Ramos (cell line): ENCODE data around the gene RHOD.

Experiments used
- in situ Hi-C: fragments of 300-500 bp; cut with MboI; formaldehyde crosslinking; loops from one replicate; pipeline ENCODE4 v1.14.3; 2022; ENCODE audit warnings: low sequenced_read_pairs; ENCODE audit not compliant: unreplicated experiment

The RHOD gene

GRCh38 chr11:67058506-67058905 is 1.9 kb downstream of the RHOD start:
- in situ Hi-C loops, result no loop called here

DNA sequence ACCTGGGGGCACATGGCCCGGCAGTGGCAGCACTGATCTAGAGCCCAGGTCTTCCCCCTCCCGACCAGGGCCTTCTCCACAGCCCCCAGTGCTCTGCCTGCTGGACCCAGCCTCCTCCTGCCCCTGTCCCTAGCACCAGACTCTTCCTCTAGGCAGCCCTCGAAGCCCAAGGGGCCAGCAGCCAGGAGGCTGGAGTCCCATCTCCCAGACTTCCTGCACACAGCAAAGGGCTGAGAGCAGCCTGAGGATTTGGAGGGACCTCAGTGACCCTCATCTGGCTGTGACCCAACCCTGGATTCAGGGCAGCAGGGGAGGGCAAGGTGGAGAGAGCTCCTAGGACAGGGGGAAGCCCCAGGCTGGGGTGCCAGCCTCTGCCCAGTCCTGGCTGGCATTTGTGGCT is 3.0 kb downstream of the RHOD start:
- in situ Hi-C loops, result no loop called here

DNA sequence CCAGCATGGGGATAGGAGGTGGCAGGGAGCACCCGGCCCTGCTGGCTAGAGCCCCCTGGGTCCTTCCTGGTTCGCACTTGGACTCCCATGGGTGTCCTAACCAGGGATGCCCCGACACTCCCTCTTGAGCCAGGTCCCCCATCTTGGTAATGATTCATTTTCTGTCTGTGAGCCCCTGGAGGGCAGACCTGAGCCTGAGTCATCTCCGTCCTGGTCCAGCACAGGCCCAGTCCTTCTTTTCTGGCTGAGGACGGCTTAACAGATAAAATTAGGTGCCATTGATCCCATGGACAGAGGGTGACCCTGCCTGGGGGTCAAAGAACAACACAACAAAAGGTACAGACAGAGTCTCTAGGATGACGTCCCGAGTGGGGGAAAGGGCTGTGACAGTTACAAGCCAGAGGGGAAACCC is 3.5 kb downstream of the RHOD start:
- in situ Hi-C loops, result no loop called here

DNA sequence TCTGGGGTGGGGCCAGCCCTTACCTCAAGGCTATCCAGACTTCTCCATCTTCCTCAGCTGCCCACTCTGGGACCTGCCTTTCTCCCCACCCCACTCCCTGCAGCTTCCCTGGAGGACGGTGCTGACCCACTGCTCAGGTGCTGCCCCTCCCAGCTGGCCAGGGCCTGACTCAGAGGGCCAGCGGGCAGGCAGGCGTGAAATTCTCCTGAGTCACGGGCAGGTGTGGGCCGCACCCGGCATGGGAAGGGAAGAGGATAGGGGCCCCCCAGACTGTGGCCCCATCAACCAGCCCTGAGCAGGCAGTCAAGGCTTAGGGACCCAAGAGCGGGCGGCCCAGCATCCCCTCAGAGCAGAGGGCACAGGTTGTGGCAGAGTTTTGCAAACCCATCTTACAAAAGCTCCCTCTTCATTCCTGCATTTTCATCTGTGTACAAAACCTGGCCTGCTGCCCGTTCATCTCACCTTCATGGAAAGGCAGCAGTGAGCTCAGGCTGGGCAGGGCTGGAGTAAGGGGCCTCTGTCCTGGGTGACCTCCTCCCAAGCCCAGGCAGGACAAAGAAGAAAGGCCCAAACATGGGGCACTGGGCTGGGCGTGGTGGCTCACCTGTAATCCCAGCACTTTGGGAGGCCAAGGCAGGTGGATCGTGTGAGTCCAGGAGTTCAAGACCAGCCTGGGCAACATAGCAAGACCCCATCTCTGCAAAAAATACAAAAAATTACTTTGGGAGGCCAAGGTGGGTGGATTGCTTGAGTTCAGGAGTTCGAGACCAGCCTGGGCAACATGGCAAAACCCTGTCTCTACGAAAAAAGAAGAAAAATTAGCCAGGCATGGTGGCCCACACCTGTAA is 6.1 kb downstream of the RHOD start:
- in situ Hi-C loops, result no loop called here

DNA sequence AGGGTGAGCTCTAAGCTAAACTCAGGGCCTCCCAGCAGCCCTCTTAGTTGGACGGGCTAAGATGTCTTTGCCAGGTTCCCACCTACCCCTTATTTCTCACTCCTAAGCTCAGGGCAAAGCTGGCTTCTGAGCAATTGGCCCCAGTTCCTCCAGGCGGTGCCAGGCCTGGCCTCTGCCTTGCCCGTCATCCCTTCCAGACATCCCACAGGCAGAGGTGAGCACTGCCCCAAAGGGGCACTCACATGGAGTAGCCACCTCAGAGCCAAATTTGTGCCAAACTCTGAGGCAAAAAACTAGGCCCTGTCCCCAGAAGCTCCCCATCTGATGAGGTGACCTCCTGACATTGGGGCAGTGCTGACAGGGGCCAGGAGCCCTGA is 9.7 kb downstream of the RHOD start:
- in situ Hi-C loops, result no loop called here

- in situ Hi-C loops, result no loop called here
Measured at GRCh38 chr11:67071420-67072284, 15.0 kb downstream of the RHOD start.

DNA sequence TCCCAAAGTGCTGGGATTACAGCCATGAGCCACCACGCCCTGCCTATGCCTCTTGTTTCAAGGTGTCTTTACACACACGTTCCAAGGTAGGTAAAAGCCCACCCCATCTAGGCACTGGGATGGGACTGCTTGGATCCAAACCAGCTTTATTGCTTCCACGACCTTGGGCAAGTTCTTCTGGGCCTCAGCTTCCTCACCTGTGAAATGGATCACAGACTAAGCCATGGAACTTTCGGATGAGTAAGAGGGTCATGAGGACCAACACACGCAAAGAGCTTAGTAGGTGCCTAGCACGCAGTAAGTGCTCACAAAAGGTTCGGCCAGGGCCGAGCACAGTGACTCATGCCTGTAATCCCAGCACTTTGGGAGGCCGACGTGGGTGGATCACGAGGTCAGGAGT is 15.6 kb downstream of the RHOD start:
- in situ Hi-C loops, result no loop called here

GRCh38 chr11:67073908-67074307 is 17.3 kb downstream of the RHOD start:
- in situ Hi-C loops, result no loop called here

DNA sequence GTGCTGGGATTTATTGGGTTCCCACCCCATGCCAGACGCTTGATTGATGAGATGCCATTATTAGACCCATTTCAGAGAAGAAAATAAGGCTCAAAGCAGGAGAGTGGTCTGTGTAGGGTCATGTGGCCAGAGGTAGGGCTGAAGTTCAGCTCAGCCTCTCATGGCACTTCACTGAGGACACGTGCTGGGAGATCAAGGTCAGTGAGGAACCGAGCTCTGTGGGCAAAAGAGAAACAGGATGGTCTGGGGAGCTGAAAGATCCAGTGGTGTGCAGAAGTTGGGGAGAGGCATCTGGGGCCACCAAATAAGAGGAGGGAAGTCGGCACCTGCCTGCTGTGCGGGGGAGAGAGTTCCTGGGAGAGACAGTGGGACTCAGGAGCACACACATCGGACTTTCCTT is 19.6 kb downstream of the RHOD start:
- in situ Hi-C loops, result no loop called here

- in situ Hi-C loops, result no loop called here
Measured at GRCh38 chr11:67079065-67079705, 22.5 kb downstream of the RHOD start.

GRCh38 chr11:67082071-67082791 is 25.6 kb downstream of the RHOD start:
- in situ Hi-C loops, result loop anchor here (5.0 to 10.0 kb wide), 3 partner anchors 90 to 303 kb away; no protein-coding TSS in a partner anchor

DNA sequence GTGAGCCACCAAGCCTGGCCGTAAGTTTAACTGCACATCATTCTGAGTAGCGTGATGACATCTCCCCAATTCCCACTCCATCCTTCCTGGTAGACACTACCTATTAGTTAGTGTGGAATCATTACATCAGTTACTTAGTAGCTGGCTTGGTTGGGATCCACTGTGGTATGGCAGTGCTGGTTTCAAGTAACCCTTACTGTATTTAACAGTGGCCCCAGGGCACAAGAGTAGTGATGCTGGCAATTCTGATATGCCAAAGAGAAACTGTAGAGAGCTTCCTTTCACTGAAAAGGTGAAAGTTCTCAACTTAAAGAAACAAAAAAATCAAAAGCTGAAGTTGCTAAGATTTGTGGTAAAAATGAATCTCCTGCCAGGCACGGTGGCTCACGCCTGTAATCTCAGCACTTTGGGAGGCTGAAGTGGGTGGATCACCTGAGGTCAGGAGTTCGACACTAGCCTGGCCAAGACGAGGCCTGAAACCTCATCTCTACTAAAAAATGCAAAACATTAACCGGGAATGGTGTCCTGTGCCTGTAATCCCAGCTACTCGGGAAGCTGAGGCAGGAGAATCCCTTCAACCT is 27.2 kb downstream of the RHOD start:
- in situ Hi-C loops, result loop anchor here (5.0 to 10.0 kb wide), 3 partner anchors 88 to 301 kb away; no protein-coding TSS in a partner anchor

GRCh38 chr11:67085617-67086016 is 29.0 kb downstream of the RHOD start:
- in situ Hi-C loops, result loop anchor here (10.0 kb wide), 2 partner anchors 229 to 299 kb away; no protein-coding TSS in a partner anchor

DNA sequence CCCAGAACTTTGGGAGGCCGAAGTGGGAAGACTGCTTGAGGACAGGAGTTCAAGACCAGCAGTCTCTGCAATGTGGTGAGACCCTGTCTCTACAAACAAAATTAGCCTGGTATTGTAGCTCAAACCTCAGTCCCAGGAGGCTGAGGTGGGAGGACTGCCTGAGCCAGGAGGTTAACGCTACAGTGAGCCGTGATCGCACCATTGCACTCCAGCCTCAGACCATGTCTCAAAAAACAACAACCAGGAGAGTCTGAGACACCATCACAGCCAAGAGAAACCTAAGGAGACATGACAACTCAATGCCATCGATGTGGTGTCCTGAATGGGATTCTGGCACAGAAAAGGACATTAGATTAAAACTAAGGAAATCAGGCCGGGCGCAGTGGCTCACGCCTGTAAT is 34.1 kb downstream of the RHOD start:
- in situ Hi-C loops, result no loop called here

DNA sequence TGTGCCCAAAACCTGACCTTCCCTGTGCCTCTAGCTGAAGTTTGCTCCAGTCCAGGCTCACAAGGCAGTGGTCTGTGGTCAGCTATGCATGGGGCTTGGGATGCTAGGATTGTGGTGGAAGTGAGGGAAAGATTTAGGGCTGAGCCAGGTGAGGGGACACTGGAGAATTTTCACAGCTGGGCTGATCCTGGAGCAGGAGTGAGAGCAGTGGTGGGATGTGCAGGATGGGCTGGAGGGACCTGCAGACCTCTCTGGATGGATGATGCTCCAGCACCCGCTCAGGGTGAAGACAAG is 38.5 kb downstream of the RHOD start:
- in situ Hi-C loops, result no loop called here

- in situ Hi-C loops, result no loop called here
Measured at GRCh38 chr11:67098799-67099429, 42.3 kb downstream of the RHOD start.

DNA sequence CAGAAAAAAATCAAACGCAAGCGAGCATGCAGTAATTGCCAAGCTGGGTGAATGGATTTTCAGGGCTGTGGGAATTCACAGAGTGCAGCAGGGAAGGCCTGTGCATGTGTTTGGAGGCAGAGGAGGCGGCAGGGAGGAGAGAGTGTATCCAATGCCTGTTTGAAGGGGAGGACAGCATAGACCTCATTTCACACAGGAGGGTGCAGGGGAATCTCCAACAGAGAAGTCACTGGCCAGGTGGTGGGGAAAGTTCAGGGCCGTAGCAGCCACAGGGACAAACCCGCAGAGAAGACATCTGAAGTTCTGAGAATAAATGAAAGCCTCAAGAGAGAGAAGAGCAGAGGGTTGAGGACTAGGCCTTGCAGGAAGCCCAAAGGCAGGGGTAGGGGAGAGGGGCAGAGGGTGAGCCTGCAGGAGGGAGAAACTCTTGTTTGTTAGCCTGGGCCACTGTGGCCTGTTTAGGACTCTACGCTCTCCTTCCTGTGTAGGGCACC is 43.2 kb downstream of the RHOD start:
- in situ Hi-C loops, result no loop called here

GRCh38 chr11:67102664-67103063 is 46.0 kb downstream of the RHOD start:
- in situ Hi-C loops, result no loop called here

DNA sequence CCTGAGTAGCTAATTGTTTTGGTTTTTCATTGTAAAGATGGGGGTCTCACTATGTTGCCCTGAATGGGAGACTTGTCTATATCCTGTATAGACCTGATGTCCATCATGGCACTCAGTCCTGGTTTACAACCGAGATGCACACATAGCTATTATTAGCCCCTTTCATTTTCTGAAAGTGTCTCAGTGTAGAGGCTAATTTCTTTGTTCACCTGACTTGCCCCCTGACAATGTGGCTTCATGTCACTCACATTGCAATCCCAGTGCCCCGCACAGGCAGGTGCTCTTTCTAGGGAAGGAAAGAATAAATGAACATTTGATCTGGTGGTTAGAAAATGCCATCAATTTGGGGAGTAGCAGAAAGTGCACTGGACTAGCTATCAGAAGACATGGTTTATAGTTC is 49.3 kb downstream of the RHOD start:
- in situ Hi-C loops, result no loop called here
